ENCODE data around the gene NEGR1. TPM values are rescaled to one million over a fixed set of nuclear protein-coding genes. Genes with fewer than 3 reads are reported as not detected.

The NEGR1 gene
- total and polyA plus RNA-seq, 2 donors (not counting 3 experiments of a cell fraction or from before 2014, with no cell fraction given), result 6.8 to 21.8 TPM

- no TSS peak for BruUV-seq (replicated peaks)
- CTCF ChIA-PET, result interaction anchor here (1.1 to 1.8 kb wide), 4 partner anchors 11 to 460 kb away, joined by 3 to 6 read pairs (median 4); no protein-coding TSS in a partner anchor
- TF ChIP-seq POLR2AphosphoS5 (IDR thresholded peaks at IDR 0.05; ENCODE audit: insufficient read depth, low read depth, low read length), result no peak
- TF ChIP-seq EZH2 (IDR thresholded peaks at IDR 0.05; ENCODE audit: borderline replicate concordance, low read depth, low read length, severe bottlenecking), result no peak
- TF ChIP-seq JUN (IDR thresholded peaks at IDR 0.05; ENCODE audit: borderline replicate concordance, insufficient read depth, insufficient read length, low read depth), result no peak
- TF ChIP-seq CTCF (IDR thresholded peaks at IDR 0.05; ENCODE audit: extremely low read depth in 1 of 2, insufficient read depth in 1 of 2, low read depth in 1 of 2, low read length in 2 of 2), result no peak
- TF ChIP-seq GATA2 (IDR thresholded peaks at IDR 0.05; ENCODE audit: insufficient read depth, insufficient read length, low read depth, low read length), result no peak
- no peak for TF ChIP-seq MAX (IDR thresholded peaks at IDR 0.05; ENCODE audit: insufficient read depth, insufficient read length)
- no peak for TF ChIP-seq POLR2A (IDR thresholded peaks at IDR 0.05; ENCODE audit: low read depth, low read length)
- no peak for TF ChIP-seq FOS (IDR thresholded peaks at IDR 0.05; ENCODE audit: borderline replicate concordance, insufficient read depth, low read length)
- TF ChIP-seq MYC (IDR thresholded peaks at IDR 0.05; ENCODE audit: low read depth, low read length), result no peak
- Histone ChIP-seq H3K27me3 (ENCODE audit: control insufficient read depth in 2 of 2, insufficient read depth in 2 of 2, low read length in 2 of 2) (no peaks in the 10 kb centered on the region), H3K9ac (replicated peaks; ENCODE audit: extremely low read depth, insufficient read depth, low read length) (no peak overlapping the region), H4K20me1 (replicated peaks; ENCODE audit: control insufficient read depth, extremely low read depth, insufficient read depth, low read length) (no peaks in the 10 kb centered on the region), H3K27ac (ENCODE audit: insufficient read depth, low read depth, low read length) (no peak overlapping the region), H3K36me3 (ENCODE audit: control insufficient read depth in 2 of 2, extremely low read depth in 1 of 2, insufficient read depth in 2 of 2, low read length in 2 of 2) (no peaks in the 10 kb centered on the region), H3K4me1 (ENCODE audit: control insufficient read depth, extremely low read depth, insufficient read depth, low read length) (no peaks in the 10 kb centered on the region), H3K9me3 (replicated peaks; ENCODE audit: control insufficient read depth, insufficient read depth, low read length) (no peaks in the 10 kb centered on the region), H2AFZ (ENCODE audit: low read depth, low read length) (no peak overlapping the region), H3K79me2 (ENCODE audit: control insufficient read depth, insufficient read depth, low read length) (no peaks in the 10 kb centered on the region), H3K9me1 (replicated peaks; ENCODE audit: control insufficient read depth, extremely low read depth, insufficient read depth, low read length) (no peaks in the 10 kb centered on the region), H3K4me3 (replicated peaks in 1 of 3; ENCODE audit: insufficient read depth in 1 of 3, low read depth in 1 of 3, low read length in 3 of 3) (no peak overlapping the region), H3K4me2 (ENCODE audit: insufficient read depth, low read length) (no peak overlapping the region)
- POLR2A ChIA-PET, result no interaction called here
- no peak for FAIRE-seq
- dilution Hi-C loops (cut with MboI; ENCODE audit: extremely low pct_ligation_motif_present, low sequenced_read_pairs), result no loop called here
- DNase-seq (ENCODE audit: low read depth, low spot score), result no peak
- intact Hi-C loops (cut with micrococcal nuclease), result no loop called here
Measured at GRCh38 chr1:71577451-71578131, 704.7 kb downstream of the NEGR1 start.
